Gastroesophageal sphincter (tissue), 2 donors: ENCODE data around the gene RAMP1.

Experiments used
- POLR2A ChIP-seq, 2 donors: fragments of 450-650 bp; IDR thresholded peaks; one replicate each; pipeline ENCODE4 v1.6.1; 2017; ENCODE audit warnings: antibody characterized with exemption in 2 of 2, mild to moderate bottlenecking in 2 of 2, moderate library complexity in 1 of 2
- POLR2AphosphoS5 ChIP-seq: sonication (generic); formaldehyde crosslinking; IDR thresholded peaks from one replicate; pipeline ENCODE4 v1.6.1; 2017; ENCODE audit warnings: antibody characterized with exemption

- TF ChIP-seq POLR2AphosphoS5: no peak
- no peak for TF ChIP-seq POLR2A (IDR thresholded peaks at IDR 0.05)
Observed at GRCh38 chr2:237863102-237863511, 3.7 kb downstream of the RAMP1 start.
